Neural progenitor cell (in vitro differentiated cells): ENCODE measurements around the gene PSPN. TPM values are rescaled to one million over a fixed set of nuclear protein-coding genes. Genes with fewer than 3 reads are reported as not detected.
"Not testable (repeated sequence)": the region's sequence is repeated elsewhere in the genome, so short reads cannot be mapped to it uniquely, and the experiment has no call there.

Experiments
- DNase-seq: peaks from one replicate; pipeline ENCODE4 v3.0.0-alpha.2; 2016; ENCODE audit warnings: low spot score
- H2AFZ ChIP-seq: fragments of 200-600 bp; sonication (generic); replicated peaks from 2 replicates; pipeline ENCODE4 v1.6.1; 2016; ENCODE audit warnings: antibody characterized with exemption
- H3F3A ChIP-seq: fragments of 200-600 bp; sonication (generic); 2 replicates; pipeline ENCODE4 v1.6.1; 2016; ENCODE audit warnings: antibody characterized with exemption, low read depth
- H3K27ac ChIP-seq: fragments of 200-600 bp; sonication (generic); 2 replicates; pipeline ENCODE4 v1.5.1; 2016; ENCODE audit warnings: mild to moderate bottlenecking
- H3K27me3 ChIP-seq: fragments of 200-600 bp; sonication (generic); 2 replicates; pipeline ENCODE4 v1.6.1; 2016; ENCODE audit warnings: mild to moderate bottlenecking, moderate library complexity
- H3K36me3 ChIP-seq: fragments of 200-600 bp; sonication (generic); 2 replicates; pipeline ENCODE4 v1.5.1; 2016
- H3K4me1 ChIP-seq: fragments of 200-600 bp; sonication (generic); 2 replicates; pipeline ENCODE4 v1.6.1; 2016; ENCODE audit warnings: mixed run types
- H3K4me2 ChIP-seq: fragments of 200-600 bp; sonication (generic); 2 replicates; pipeline ENCODE4 v1.6.1; 2016
- H3K4me3 ChIP-seq: fragments of 200-600 bp; sonication (generic); 2 replicates; pipeline ENCODE4 v1.5.1; 2016
- H3K79me2 ChIP-seq: fragments of 200-600 bp; sonication (generic); 2 replicates; pipeline ENCODE4 v1.6.1; 2016; ENCODE audit warnings: low read depth
- H3K9ac ChIP-seq: fragments of 200-600 bp; sonication (generic); 2 replicates; pipeline ENCODE4 v1.6.1; 2016
- H3K9me3 ChIP-seq: fragments of 200-600 bp; sonication (generic); 2 replicates; pipeline ENCODE4 v1.5.1; 2016; ENCODE audit warnings: low read depth
- H4K20me1 ChIP-seq: fragments of 200-600 bp; sonication (generic); 2 replicates; pipeline ENCODE4 v1.6.1; 2016; ENCODE audit warnings: low read depth
- H3K27ac Mint-ChIP-seq: 3 replicates; pipeline ENCODE4 v1.8.0; 2021; ENCODE audit warnings: mixed read lengths
- H3K27me3 Mint-ChIP-seq: 2 replicates; pipeline ENCODE4 v1.8.0; 2022; ENCODE audit warnings: low read depth, mild to moderate bottlenecking, inconsistent platforms, moderate library complexity, mixed read lengths; ENCODE audit not compliant: insufficient read depth
- H3K36me3 Mint-ChIP-seq: 3 replicates; pipeline ENCODE4 v1.8.0; 2021; ENCODE audit warnings: mixed read lengths
- H3K4me1 Mint-ChIP-seq: 3 replicates; pipeline ENCODE4 v1.8.0; 2021; ENCODE audit warnings: mixed read lengths
- H3K4me3 Mint-ChIP-seq: 3 replicates; pipeline ENCODE4 v1.8.0; 2021; ENCODE audit warnings: mild to moderate bottlenecking, moderate library complexity, mixed read lengths
- H3K9me3 Mint-ChIP-seq: 3 replicates; pipeline ENCODE4 v1.8.0; 2020; ENCODE audit warnings: mixed read lengths
- CTCF ChIP-seq: fragments of 200-600 bp; sonication (generic); IDR thresholded peaks from 2 replicates; pipeline ENCODE4 v1.5.1; 2017; ENCODE audit warnings: antibody characterized with exemption, mild to moderate bottlenecking
- EZH2 ChIP-seq: fragments of 200-600 bp; sonication (generic); IDR thresholded peaks from 2 replicates; pipeline ENCODE4 v1.6.1; 2017; ENCODE audit warnings: antibody characterized with exemption, mild to moderate bottlenecking, moderate library complexity
- EZH2phosphoT487 ChIP-seq: fragments of 200-600 bp; sonication (generic); IDR thresholded peaks from 2 replicates; pipeline ENCODE4 v1.6.1; 2017; ENCODE audit warnings: antibody characterized with exemption
- total RNA-seq: library from RNA; depleted of rRNA; stranded (reverse); fragments of >200 nt; gene quantifications from 2 replicates; pipeline ENCODE4 v1.2.3, GENCODE V29; 2015; ENCODE audit warnings: low replicate concordance

PSPN gene
- total RNA-seq, 1 donor from 2014 or later: 0.92 TPM

DNA sequence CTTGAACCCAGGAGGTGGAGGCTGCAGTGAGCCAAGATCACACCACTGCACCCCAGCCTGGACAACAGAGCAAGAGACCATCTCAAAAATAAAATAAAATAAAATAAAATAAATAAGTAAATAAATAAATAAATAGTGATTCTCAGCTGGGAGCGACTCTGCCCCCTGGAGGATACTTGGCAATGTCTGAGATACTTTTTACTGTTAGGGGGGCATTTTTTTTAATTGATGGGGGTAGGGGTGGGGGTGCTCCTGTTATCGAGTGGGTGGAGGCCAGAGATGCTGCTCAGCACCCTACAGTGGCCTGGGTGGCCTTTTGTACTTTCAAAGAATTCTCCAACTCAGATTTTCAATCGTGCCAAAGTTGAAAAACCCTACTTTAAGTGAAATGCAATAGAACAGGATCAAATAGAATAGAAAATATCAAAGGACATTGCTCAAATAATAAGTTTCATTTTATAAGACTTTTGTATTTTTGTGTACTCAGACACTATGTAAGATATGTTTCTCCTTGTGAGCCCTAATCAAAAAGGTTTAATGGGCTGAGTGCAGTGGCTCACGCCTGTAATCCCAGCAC is 21.5 kb downstream of the PSPN start:
- TF ChIP-seq CTCF (peak; percentile 31), EZH2 (no peak), EZH2phosphoT487 (no peak)
- no peak for DNase-seq

DNA sequence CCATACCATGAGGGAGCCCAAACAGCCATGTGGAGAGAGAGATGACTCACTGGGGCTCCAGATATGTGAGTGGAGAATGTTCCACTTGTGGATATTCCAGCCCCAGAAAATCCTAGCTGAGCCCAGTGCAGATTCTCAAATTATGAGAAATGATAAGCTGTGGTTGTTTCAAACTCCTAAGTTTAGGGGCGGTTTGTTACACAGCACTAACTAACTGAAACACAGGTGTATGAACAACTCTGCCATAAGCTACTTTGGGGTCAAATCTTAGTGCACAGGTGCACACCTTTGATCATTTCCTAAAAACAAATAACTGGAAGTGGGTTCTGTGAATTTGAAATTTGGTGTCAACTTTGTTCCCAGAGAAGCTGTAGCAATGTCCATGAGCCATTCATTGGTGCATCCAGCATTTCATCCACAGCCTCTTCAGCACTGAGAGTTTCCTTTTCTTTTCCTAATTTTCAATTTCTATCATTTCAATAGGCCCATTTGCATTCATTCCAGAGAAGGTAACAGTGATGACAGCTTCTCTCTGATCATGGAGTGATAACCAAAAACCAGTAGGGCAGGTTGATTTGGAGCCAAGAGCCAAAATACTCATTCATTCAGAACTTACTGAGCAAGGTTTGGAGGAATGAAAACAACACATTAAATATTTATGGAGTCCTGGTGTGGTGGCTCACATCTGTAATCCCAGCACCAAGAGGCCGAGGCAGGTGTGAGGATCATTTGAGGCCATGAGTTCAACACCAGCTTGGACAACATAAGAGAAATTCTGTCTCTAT is 23.2 kb downstream of the PSPN start:
- H3K36me3 ChIP-seq: no peaks in the 10 kb centered on the region
- H3K79me2 ChIP-seq: no peaks in the 10 kb centered on the region
- no peak for DNase-seq
- H3K36me3 Mint-ChIP-seq: no peaks in the 10 kb centered on the region
- no peaks in the 10 kb centered on the region for H4K20me1 ChIP-seq
- H3K4me3 ChIP-seq: no peak overlapping the region
- H3K27me3 ChIP-seq: peaks cover 15% of the 10 kb centered on the region
- no peak overlapping the region for H3K9ac ChIP-seq
- no peak overlapping the region for H3K27ac ChIP-seq
- H3K9me3 ChIP-seq: no peaks in the 10 kb centered on the region
- no peak overlapping the region for H3K27ac Mint-ChIP-seq
- no peak overlapping the region for H3K4me2 ChIP-seq
- TF ChIP-seq EZH2phosphoT487: no peak
- no peak for TF ChIP-seq EZH2
- TF ChIP-seq CTCF: no peak
- H3K27me3 Mint-ChIP-seq: peaks cover 10% of the 10 kb centered on the region
- H3K4me1 ChIP-seq: no peaks in the 10 kb centered on the region
- peaks cover 4% of the 10 kb centered on the region for H3K4me1 Mint-ChIP-seq
- no peak overlapping the region for H2AFZ ChIP-seq
- no peak overlapping the region for H3K4me3 Mint-ChIP-seq
- no peaks in the 10 kb centered on the region for H3F3A ChIP-seq
- peaks cover 6% of the 10 kb centered on the region for H3K9me3 Mint-ChIP-seq

More for the DNA sequence above, 21.5 kb downstream of the PSPN start:
- H3K4me2 ChIP-seq: no peak overlapping the region
- H3K27ac ChIP-seq: no peak overlapping the region
- no peak overlapping the region for H3K27ac Mint-ChIP-seq
- H3K27me3 ChIP-seq: peaks cover 8% of the 10 kb centered on the region
- H3K79me2 ChIP-seq: no peaks in the 10 kb centered on the region
- no peaks in the 10 kb centered on the region for H3K9me3 ChIP-seq
- H3F3A ChIP-seq: no peaks in the 10 kb centered on the region
- H4K20me1 ChIP-seq: no peaks in the 10 kb centered on the region
- peaks cover 10% of the 10 kb centered on the region for H3K4me1 Mint-ChIP-seq
- H3K36me3 ChIP-seq: no peaks in the 10 kb centered on the region
- H3K4me1 ChIP-seq: no peaks in the 10 kb centered on the region
- peaks cover 6% of the 10 kb centered on the region for H3K27me3 Mint-ChIP-seq
- H3K4me3 Mint-ChIP-seq: no peak overlapping the region
- no peak overlapping the region for H3K4me3 ChIP-seq
- H2AFZ ChIP-seq: no peak overlapping the region
- no peaks in the 10 kb centered on the region for H3K36me3 Mint-ChIP-seq
- no peak overlapping the region for H3K9ac ChIP-seq
- H3K9me3 Mint-ChIP-seq: peaks cover 6% of the 10 kb centered on the region

- no peaks in the 10 kb centered on the region for H3K9me3 ChIP-seq
- no peak overlapping the region for H3K4me3 Mint-ChIP-seq
- no peak overlapping the region for H3K4me3 ChIP-seq
- no peaks in the 10 kb centered on the region for H4K20me1 ChIP-seq
- H3K27ac Mint-ChIP-seq: no peak overlapping the region
- no peak for TF ChIP-seq EZH2
- TF ChIP-seq EZH2phosphoT487: no peak
- no peak for TF ChIP-seq CTCF
- H3K4me2 ChIP-seq: no peak overlapping the region
- DNase-seq: no peak
- no peak overlapping the region for H3K9ac ChIP-seq
- H3K4me1 Mint-ChIP-seq: no peaks in the 10 kb centered on the region
- H3K27ac ChIP-seq: no peak overlapping the region
- no peaks in the 10 kb centered on the region for H3K36me3 Mint-ChIP-seq
- H2AFZ ChIP-seq: no peak overlapping the region
- H3K4me1 ChIP-seq: no peaks in the 10 kb centered on the region
- H3K27me3 Mint-ChIP-seq: peaks cover 10% of the 10 kb centered on the region
- H3K36me3 ChIP-seq: no peaks in the 10 kb centered on the region
- no peaks in the 10 kb centered on the region for H3F3A ChIP-seq
- H3K27me3 ChIP-seq: peaks cover 15% of the 10 kb centered on the region
- H3K79me2 ChIP-seq: no peaks in the 10 kb centered on the region
- peaks cover 6% of the 10 kb centered on the region for H3K9me3 Mint-ChIP-seq
Measured at GRCh38 chr19:6350688-6351087, 25.0 kb downstream of the PSPN start.

DNA sequence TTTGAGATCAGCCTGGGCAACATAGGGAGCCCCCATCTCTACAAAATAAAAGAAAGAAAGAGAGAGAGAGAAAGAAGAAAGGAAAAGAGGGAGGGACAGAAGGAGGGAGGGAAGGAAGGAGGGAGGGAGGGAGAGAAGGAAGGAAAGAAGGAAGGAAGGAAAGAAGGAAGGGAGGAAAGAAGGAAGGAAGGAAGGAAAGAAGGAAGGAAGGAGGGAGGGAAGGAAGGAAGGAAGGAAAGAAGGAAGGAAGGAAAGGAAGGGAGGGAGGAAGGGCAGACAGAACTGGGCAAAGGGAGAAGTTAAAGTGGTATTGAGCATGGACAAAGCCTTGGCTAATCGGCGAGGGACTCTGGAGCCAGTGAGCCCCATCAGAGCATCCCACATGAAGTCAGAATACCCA is 26.5 kb downstream of the PSPN start:
- H3K27ac Mint-ChIP-seq, H2AFZ ChIP-seq, H3K9me3 Mint-ChIP-seq, H3K9me3 ChIP-seq, H3K4me1 Mint-ChIP-seq, H3K36me3 Mint-ChIP-seq, H3K4me2 ChIP-seq, H3K36me3 ChIP-seq, H3K27ac ChIP-seq, H3K9ac ChIP-seq, H3K4me3 ChIP-seq, H3F3A ChIP-seq, DNase-seq, H4K20me1 ChIP-seq, H3K79me2 ChIP-seq, H3K4me3 Mint-ChIP-seq, H3K4me1 ChIP-seq: not testable (repeated sequence)
- peaks cover 15% of the 10 kb centered on the region for H3K27me3 ChIP-seq
- H3K27me3 Mint-ChIP-seq: peaks cover 10% of the 10 kb centered on the region
